ACC112 (cell line): ENCODE measurements around the gene DDX55.

Experiments
- H2AFZ ChIP-seq: fragments of 200-600 bp; sonication (generic); one replicate; pipeline ENCODE4 v1.6.0; 2017; ENCODE audit warnings: antibody characterized with exemption, low read length; ENCODE audit not compliant: unreplicated experiment
- H3K27ac ChIP-seq: fragments of 200-600 bp; sonication (generic); 2 replicates; pipeline ENCODE4 v1.5.1; 2014; ENCODE audit warnings: low read depth, mild to moderate bottlenecking, antibody characterized with exemption, low read length, moderate library complexity
- H3K27me3 ChIP-seq: fragments of 200-600 bp; sonication (generic); 2 replicates; pipeline ENCODE4 v1.6.1; 2014; ENCODE audit warnings: mild to moderate bottlenecking, antibody characterized with exemption, low read length, moderate library complexity, mixed read lengths; ENCODE audit not compliant: insufficient read depth
- H3K36me3 ChIP-seq: fragments of 200-600 bp; sonication (generic); 2 replicates; pipeline ENCODE4 v1.6.1; 2016; ENCODE audit warnings: mild to moderate bottlenecking, antibody characterized with exemption, low read length, moderate library complexity, mixed read lengths; ENCODE audit not compliant: insufficient read depth
- H3K4me1 ChIP-seq: fragments of 200-600 bp; sonication (generic); one replicate; pipeline ENCODE4 v1.6.1; 2016; ENCODE audit warnings: low read length, mixed read lengths; ENCODE audit not compliant: insufficient read depth, unreplicated experiment, control insufficient read depth
- H3K4me3 ChIP-seq: fragments of 200-600 bp; sonication (generic); 2 replicates; pipeline ENCODE4 v1.5.1; 2014; ENCODE audit warnings: mild to moderate bottlenecking, low read depth, low read length
- H3K79me2 ChIP-seq: fragments of 200-600 bp; sonication (generic); one replicate; pipeline ENCODE4 v1.6.0; 2016; ENCODE audit warnings: low read length; ENCODE audit not compliant: control insufficient read depth, unreplicated experiment, insufficient read depth

The DDX55 gene

GRCh38 chr12:123608182-123608581 lies 6.3 kb downstream of the DDX55 start:
- no peaks in the 10 kb centered on the region for H3K27me3 ChIP-seq
- no peak overlapping the region for H3K27ac ChIP-seq
- H3K4me1 ChIP-seq = no peaks in the 10 kb centered on the region
- no peak overlapping the region for H3K4me3 ChIP-seq
- peaks cover 33% of the 10 kb centered on the region for H3K79me2 ChIP-seq
- H2AFZ ChIP-seq = no peak overlapping the region
- H3K36me3 ChIP-seq = peaks cover 27% of the 10 kb centered on the region

- H3K4me3 ChIP-seq = no peak overlapping the region
- H2AFZ ChIP-seq = no peak overlapping the region
- peak overlapping the region; percentile 80 for H3K27ac ChIP-seq
- peaks cover 5% of the 10 kb centered on the region for H3K79me2 ChIP-seq
- no peaks in the 10 kb centered on the region for H3K27me3 ChIP-seq
- peaks cover 16% of the 10 kb centered on the region for H3K4me1 ChIP-seq
- peaks cover 38% of the 10 kb centered on the region for H3K36me3 ChIP-seq
Measured at GRCh38 chr12:123614110-123614509, 12.2 kb downstream of the DDX55 start.

GRCh38 chr12:123614531-123614930 lies 12.6 kb downstream of the DDX55 start:
- Histone ChIP-seq H2AFZ (no peak overlapping the region), H3K27ac (peak overlapping the region; percentile 80), H3K4me3 (no peak overlapping the region), H3K4me1 (peaks cover 16% of the 10 kb centered on the region), H3K36me3 (peaks cover 40% of the 10 kb centered on the region), H3K79me2 (peaks cover 5% of the 10 kb centered on the region), H3K27me3 (no peaks in the 10 kb centered on the region)

- H3K79me2 ChIP-seq = peaks cover 5% of the 10 kb centered on the region
- peaks cover 16% of the 10 kb centered on the region for H3K4me1 ChIP-seq
- H3K36me3 ChIP-seq = peaks cover 42% of the 10 kb centered on the region
- no peak overlapping the region for H3K4me3 ChIP-seq
- H2AFZ ChIP-seq = no peak overlapping the region
- no peaks in the 10 kb centered on the region for H3K27me3 ChIP-seq
- H3K27ac ChIP-seq = no peak overlapping the region
Measured at GRCh38 chr12:123617144-123617543, 15.2 kb downstream of the DDX55 start.

GRCh38 chr12:123617580-123617979 lies 15.7 kb downstream of the DDX55 start:
- Histone ChIP-seq H3K79me2 (peaks cover 5% of the 10 kb centered on the region), H2AFZ (no peak overlapping the region), H3K36me3 (peaks cover 46% of the 10 kb centered on the region), H3K4me3 (no peak overlapping the region), H3K27ac (no peak overlapping the region), H3K27me3 (no peaks in the 10 kb centered on the region), H3K4me1 (peaks cover 16% of the 10 kb centered on the region)

- Histone ChIP-seq H3K4me3 (no peak overlapping the region), H2AFZ (no peak overlapping the region), H3K27ac (no peak overlapping the region), H3K27me3 (no peaks in the 10 kb centered on the region), H3K36me3 (peaks cover 41% of the 10 kb centered on the region), H3K79me2 (no peaks in the 10 kb centered on the region), H3K4me1 (no peaks in the 10 kb centered on the region)
Measured at GRCh38 chr12:123621101-123621500, 19.2 kb downstream of the DDX55 start.

- H3K4me1 ChIP-seq = no peaks in the 10 kb centered on the region
- H3K27me3 ChIP-seq = no peaks in the 10 kb centered on the region
- no peak overlapping the region for H3K4me3 ChIP-seq
- H3K27ac ChIP-seq = no peak overlapping the region
- H2AFZ ChIP-seq = no peak overlapping the region
- no peaks in the 10 kb centered on the region for H3K79me2 ChIP-seq
- H3K36me3 ChIP-seq = peaks cover 37% of the 10 kb centered on the region
Measured at GRCh38 chr12:123621619-123622530, 20.0 kb downstream of the DDX55 start.

- Histone ChIP-seq H3K27me3 (no peaks in the 10 kb centered on the region), H2AFZ (peak within 1 kb of the TSS; percentile 70), H3K36me3 (0 out of 2 replicates have a peak, but pooled peaks cover 3% of the 10 kb centered on the region), H3K27ac (peak within 1 kb of the TSS; percentile 61), H3K4me1 (peaks cover 6% of the 10 kb centered on the region), H3K4me3 (peak within 1 kb of the TSS; percentile 88), H3K79me2 (peaks cover 49% of the 10 kb centered on the region)
Measured at GRCh38 chr12:123633379-123634141, 31.7 kb downstream of the DDX55 start, which contains the start of the genes EIF2B1 and GTF2H3. TSS of gene EIF2B1 (minus strand) at chr12:123633686. CDS start at chr12:123633557, 129 bp downstream. TSS of gene GTF2H3 (plus strand) at chr12:123633829. CDS start at chr12:123633860, 31 bp downstream.

GRCh38 chr12:123634142-123634561 lies 32.3 kb downstream of the DDX55 start:
- peaks cover 49% of the 10 kb centered on the region for H3K79me2 ChIP-seq
- no peaks in the 10 kb centered on the region for H3K27me3 ChIP-seq
- H3K4me3 ChIP-seq = peak overlapping the region; percentile 88
- H3K36me3 ChIP-seq = 0 out of 2 replicates have a peak, but pooled peaks cover 3% of the 10 kb centered on the region
- peak overlapping the region; percentile 16 for H2AFZ ChIP-seq
- peak overlapping the region; percentile 61 for H3K27ac ChIP-seq
- H3K4me1 ChIP-seq = peaks cover 6% of the 10 kb centered on the region

- H3K27me3 ChIP-seq = no peaks in the 10 kb centered on the region
- peaks cover 15% of the 10 kb centered on the region; the same call in 1 of the 2 replicates for H3K36me3 ChIP-seq
- no peak overlapping the region for H3K4me3 ChIP-seq
- H3K79me2 ChIP-seq = peaks cover 4% of the 10 kb centered on the region
- H3K27ac ChIP-seq = no peak overlapping the region
- H2AFZ ChIP-seq = no peak overlapping the region
- no peaks in the 10 kb centered on the region for H3K4me1 ChIP-seq
Measured at GRCh38 chr12:123643911-123644310, 42.0 kb downstream of the DDX55 start.
